HG03095 (cell line): ENCODE results near the gene PRKAG1.

Experiments used
- ATAC-seq: cut with Tn5 transposase; IDR thresholded peaks from one replicate; pipeline ENCODE4 v1.9.1; 2021; ENCODE audit warnings: moderate library complexity; ENCODE audit not compliant: unreplicated experiment

Gene PRKAG1

DNA sequence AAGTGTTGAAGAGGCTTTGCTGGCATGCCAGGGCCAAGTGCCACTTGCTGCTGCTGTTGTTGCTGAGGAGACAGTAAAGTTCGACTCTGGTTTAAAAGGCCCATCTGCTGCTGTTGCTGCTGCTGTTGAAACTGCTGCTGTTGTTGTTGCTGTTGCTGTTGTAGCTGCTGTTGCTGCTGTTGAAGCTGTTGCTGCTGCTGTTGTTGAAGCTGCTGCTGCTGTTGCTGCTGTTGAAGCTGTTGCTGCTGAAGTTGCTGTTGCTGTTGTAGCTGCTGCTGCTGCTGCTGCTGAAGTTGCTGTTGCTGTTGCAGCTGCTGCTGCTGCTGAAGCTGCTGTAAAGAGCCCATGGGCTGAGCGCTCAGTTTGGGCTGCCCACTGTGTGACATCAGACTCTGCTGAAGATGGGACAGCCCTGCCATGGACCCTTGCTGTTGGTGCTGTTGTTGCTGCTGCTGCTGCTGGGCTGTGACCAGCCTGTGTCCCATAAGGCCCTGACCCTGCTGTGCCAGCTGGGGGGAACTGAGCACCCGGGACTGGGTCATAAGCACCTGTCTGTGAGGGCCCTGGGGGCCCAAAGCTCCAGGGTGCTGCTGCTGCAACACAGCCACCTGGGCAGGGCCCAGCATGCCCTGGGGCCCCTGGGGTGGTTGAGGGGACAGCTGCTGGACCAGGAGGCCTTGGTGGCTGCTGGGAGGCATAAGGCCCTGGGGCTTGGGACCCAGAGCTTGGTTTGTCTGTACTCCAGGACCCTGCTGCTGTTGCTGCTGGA lies 14.3 kb upstream of the PRKAG1 start:
- no peak for ATAC-seq

DNA sequence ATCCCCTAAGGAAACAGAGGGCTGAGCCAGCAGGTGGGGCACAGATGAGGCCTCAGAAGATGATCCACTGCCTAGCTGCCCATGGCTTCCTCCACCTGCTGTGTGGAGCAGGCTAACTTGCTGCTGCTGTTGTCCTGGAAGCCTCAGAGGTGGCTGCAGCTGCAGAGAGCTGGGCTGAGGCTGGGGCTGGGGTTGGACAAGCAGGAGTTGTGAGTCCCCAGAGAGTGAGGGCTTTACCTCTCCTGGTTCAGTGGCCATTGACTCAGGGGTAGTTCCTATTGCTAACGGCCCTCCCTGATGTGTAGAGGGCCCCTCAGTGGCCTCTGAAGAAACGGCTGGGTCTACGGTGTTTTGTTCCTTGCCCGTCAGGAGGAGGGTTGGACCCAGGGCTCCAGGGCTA lies 13.7 kb upstream of the PRKAG1 start:
- ATAC-seq, result no peak

DNA sequence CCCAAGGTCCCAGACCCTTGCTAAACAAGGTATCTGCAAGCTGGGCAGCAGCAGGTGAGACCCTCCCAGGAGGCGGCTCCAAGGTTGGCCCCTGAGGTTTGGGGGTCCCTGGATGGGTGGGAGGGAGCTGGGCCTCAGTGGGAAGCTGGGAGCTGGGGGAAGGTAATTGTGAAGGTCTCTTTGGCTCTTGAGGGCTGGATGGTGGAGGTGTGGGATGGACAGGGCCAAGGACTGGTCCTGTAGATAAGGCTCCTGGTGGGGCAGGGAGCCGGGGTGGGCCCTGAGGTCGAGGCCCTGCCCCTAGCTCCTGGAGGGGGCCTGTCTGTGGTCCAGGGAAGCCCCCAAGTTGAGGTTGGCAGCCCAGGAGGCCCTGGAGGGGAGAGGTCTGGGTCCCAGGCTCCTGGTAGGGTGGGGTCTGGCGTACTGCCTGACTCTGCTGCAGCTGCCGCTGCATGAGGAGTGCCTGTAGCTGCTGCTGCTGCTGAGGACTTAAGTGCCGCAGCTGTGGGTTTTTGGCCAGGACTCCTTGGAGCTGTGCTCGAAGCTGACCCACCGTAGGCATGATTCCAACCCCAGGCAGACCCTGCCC lies 13.1 kb upstream of the PRKAG1 start:
- no peak for ATAC-seq

DNA sequence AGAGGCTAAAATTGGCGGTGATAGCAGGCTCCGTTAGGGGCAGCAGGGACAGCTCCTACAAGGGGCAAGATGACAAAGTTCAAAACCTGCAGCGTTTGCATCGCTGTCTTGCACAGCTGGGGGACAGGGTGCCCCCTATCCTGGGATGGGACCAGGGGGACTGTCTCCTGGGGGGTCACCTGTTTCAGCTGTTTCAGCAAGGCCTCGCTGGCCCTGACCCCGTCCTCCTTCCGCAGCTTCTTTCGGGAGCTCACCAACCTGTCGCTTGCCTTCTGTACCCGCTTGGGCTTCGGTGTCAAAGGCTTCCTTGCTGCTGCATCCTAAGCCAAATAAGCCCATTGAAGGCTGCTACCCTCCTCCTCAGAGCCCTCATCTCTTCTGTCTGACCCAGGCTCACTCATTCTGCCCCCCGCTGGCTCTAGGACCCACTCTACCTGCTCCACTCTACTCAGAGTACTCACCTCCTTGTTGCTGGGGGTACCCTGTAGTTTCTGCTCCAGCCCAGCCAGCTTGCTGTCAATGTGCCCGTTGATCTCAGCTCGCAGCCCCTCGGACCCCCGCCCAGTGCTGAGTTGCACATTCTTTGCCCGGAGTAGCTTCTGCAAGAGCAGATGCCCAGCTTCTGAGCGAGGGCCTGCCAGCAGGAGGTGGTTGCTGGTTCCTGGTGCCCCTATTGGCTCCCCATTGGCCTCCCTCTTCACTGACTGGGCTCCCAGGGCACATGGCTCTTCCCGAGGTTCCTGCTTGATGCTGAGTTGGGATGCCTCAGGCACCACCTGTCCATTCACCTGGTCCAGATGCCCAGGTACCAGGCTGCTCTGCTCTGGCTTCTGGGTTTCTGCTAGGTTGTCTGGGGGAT lies 12.4 kb upstream of the PRKAG1 start:
- ATAC-seq, result no peak

DNA sequence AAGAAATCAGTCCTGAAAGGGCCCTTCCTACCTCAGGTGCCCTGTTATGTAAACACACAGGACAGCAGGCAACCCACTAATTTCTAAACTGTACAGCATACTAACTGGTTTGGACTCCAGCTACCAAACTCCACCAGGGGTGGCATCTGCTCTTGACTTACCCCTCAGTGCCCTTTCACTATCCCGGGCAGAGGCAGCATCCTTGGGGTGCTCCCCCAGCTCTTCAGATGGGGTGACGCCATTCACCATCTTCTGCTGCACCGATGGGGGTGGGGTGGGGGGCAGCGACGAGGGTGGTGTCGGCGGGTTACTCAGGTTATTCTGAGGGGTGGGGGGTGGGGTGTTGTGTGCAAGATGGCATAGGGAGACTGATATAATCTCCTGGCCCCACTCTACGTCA lies 11.5 kb upstream of the PRKAG1 start:
- no peak for ATAC-seq

DNA sequence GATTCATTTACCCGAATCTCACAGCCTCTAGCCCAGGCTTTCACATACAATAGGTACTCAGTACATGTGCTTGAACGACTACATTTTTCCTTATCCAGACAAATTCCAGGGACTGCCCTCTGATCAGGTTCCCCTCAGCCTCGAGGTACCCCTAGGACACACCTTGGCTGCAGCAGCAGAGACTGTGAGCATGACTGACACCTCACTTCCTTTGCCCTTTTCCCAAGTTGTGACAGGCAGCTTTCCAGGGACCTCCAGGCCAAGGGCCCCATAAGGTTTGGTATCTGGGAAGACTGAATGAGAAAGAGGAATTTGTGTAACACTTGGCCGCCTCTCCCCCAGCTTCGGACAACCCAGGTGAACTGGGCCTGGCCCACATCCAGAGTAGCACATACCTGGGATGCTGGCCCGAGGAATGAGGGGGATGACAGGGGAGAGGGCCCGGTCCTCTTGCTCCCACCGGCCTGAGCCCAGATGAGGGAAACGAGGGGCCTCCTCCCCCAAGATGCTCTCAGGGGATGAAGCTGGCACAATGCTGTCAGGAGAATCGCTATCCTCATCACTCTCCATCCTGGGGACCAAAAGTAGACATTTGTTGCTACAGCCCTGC lies 10.2 kb upstream of the PRKAG1 start:
- no peak for ATAC-seq

DNA sequence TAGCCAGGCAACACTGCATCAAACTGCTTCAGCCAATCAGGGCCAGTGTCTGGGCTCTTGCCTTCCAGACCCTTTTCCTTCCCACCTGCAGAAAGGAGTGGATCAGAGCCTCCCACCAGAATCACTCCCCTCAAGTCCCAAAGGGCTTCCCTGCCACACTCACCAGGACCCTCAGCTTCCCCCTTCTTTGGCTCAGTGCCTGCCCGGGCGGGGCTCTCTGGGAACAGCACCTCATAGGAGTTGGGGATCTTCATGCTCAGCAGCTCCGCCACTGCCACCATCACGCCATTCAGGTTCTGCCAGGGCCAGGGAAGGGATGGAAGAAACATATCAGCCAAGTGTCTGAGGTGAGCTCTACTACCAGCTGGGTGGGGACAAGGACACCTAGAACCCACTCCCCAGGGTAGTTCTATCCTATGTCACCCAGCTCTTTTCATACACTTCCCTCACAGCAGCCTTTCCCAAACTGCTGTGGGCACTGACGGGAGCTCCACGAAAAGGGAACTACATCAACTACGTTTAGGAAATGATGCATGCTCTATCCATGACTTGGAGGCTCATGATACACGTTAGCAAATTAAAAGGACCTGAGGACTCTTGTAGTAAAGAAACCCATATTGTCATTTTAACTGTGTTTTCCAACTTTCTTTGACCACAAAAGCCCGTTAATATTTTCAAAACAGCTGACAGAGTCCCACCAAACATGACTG lies 9.4 kb upstream of the PRKAG1 start:
- no peak for ATAC-seq

DNA sequence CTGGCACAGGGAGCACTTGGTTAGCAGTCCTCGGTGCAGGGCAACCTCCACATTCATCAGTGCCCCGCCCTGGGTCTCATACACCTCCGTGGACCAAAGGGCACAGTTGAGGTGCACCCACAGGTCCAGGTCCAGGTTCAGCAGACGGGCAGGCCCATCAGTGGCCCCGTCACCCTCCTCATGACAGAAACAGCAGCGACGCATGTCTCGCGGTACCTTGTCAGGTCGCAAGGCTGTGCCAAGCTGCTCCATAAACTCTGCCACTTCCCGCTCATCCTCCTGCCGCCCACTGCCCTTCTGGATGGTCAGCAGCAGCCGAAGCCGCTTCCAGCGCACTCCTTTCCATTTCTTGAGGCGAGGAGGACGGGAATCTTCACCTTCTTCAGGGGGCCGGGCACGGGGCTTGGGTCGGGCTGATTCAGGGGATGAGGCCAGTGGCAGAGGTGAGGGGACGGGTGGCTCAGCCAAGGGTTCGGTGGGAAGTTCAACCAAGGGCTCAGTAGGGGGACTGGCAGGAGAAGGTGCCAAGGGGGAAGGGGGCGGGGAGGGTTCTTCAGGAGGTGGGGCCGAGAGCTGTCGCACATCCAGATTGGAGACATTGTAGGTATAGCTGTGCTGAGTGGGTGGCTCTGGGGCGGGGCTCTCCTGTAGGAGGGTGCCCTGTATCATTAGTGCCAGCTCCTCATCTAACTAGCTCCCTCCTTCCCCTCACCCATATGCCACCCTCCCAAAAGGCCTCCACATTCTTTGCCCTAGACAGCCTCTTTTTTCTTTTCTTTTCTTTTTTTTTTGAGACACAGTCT lies 8.3 kb upstream of the PRKAG1 start:
- no peak for ATAC-seq

DNA sequence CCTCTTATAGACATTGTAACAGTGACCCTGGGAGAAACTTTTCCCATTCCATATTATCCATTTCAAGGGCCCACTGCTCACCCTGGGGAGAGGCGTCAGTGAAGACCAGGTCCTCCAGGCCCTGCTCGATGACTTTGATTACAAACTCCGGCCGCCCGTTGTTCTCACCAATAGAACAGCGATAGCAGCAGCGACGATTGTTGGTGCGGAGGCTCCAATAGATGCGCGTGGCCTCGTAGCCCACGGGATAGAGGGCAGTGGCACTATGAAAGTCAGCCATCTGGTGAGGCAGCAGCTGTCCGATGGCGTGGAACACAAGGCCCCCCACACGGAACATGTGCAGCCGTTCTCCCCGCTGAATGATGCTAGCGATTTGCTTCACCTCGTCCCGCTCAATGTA lies 7.5 kb upstream of the PRKAG1 start:
- no peak for ATAC-seq

DNA sequence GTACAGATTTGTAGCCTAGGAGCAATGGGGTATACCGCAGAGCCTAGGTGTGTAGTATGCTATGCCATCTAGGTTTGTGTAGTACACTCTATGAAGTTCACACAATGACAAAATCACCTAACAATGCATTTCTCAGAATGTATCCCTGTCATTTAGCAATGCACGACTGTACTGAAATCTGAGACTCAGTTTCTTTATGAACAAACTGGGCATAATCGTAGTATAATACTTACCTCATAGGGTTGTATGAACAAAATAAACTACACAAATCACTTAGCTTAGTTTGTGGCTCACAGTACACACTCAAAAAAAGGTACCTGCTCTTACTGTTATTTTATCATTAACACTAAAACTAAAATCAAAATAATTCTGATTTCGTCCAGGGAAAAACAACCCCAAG lies 6.9 kb upstream of the PRKAG1 start:
- no peak for ATAC-seq

DNA sequence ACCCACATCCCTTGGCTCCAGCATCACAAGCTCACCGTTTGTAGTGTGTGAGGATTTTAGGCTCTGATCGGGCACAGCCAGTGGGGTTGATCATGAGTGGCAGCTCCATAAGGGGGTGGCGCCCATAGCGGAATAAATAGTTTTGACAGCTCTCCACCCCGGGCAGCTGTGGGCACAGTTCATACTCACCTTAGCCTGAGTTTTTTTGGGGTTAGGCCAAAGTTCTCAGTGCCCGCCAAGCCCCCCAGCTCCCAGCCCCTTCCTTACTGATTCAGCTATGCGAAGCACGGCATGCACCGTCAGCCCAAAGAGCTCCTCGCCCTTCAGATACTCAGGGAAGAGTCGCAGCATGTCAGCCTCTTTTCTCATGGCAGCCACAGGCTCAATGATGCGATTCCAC lies 6.0 kb upstream of the PRKAG1 start:
- no peak for ATAC-seq

DNA sequence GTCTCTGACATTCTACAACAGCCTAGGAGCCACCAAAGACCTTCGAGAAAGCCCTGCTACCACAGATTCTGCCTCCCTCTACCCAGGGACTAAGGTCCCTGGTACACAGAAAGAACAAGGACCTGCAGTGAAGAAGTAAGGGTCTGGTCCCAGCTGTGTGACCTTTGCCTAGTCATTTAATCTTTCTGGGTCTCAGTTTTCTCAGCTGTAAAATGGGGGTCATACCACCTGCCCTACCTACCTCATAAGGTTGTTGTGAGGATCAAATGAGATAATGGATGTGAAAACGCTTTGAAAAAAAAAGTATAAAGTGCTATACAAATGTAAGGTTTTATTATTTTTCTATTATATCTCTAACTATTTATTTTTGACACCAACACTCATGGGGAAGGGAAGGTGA lies 5.2 kb upstream of the PRKAG1 start:
- ATAC-seq, result no peak

DNA sequence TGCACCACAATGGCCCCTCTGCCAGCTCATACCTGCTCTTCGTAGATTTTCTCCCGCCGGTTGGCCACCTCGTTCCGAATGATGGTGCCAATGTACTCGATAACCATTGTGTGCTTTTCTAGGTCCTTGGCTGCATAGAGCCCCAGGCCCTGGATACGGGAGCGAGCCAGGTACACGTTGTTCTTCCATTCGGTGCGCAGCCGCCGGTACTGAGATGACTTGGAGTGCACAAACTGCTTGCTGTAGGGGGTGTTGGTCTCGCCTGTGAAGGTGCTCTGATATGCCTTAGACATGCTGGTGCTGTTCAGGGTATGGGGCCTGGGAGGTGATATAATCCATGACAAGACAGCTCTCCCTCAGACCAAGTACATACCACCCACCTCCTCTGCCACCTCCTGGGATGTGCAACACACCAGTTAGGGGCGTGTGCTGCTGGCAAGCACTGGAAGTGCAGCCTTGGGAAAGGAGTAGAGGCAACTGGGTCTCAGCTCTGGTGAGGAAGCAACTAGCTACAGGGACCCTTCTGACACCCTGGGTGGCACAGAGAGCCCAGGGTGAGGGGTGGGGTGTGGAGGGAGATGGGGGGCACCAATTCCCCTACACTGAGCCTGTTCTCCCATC lies 4.1 kb upstream of the PRKAG1 start:
- ATAC-seq, result no peak

DNA sequence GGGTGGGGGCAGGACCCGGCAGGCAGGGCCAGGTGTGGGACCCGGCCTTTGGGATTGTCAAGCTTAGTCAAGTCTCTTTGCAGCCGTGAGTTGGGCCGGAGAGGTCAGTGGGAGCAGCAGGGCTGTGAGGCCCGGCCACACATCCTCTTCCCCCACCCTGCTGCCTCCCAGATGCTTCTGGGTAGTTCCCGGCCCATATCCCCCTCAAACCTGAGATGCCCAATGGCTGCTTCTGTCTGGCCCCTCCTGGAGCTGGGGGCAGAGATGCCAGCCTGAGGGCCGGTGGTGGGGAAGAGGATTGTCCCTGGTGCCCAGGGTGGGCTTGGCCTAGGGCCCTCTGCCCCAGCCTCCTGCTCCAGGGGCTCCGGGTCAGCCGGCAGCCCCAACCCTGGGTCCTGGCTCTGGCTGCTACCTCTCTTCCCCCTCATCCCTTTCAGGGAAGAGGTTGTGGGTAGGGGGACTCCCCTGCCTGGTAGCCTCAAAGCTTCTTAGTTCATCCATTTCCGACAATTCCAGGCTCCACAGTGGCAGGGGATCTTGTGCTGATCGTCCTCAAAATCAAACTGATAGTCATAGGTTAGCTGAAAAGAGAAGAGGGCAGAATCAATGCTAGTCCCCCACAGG lies 2.8 kb upstream of the PRKAG1 start:
- ATAC-seq, result no peak

DNA sequence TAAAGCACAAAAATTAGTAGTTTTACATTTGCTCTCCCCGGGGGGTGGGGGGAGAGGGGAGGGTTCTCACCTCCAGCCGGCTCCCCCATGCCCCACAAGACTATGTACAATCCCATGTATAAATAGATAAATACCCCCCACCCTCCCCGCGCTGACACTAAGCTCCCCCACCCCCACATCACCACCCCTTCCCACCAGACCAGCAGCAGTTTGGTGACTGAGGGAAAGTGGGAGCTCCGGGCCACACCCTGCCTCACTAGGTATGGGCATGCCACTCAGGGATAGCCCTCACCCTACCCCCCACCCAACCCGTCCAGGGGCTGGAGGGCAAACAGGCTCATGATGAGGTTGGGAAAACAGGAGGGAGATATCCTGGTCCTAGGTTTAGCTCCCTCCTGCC lies 1.9 kb upstream of the PRKAG1 start:
- no peak for ATAC-seq

DNA sequence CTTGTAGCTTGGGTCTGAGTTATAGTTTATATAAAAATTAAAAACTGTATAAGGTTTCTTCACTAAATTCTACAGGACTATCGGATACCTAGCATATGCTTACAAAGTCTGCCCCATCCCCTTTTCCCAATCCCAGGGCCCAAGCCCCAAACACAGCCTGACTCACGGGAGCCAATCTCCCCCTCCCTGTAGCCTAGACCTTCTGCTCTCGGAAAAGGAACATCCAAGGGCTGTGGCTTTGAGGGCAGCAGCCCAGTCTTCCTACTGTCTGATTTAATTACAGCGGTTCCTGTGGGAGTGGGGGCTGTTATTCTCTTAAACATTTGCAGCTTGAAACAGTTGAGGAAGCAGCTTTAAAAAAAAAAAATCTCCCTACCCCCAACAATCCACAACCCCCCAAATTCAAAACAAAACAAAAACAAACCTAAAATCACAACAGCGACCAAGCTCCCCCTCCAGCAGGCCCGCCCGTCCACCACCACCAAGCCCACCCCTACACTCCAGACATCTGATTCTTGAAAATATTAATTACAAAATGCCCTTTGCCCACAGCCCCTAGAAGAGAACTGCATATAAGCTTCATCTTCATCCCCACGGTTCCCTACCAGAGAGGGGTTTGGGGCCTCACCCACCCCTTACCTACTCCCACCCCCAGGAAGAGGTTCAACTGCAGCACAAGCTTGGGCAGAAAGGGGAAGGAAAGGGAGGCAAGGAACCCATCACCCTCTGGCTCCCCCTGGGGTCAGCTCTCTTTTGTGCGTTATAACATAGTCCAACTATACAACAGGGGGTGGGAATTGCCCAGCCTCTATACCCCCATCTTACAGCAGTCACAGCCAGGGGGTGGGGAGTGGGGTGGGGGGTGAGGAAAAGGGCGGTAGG lies 1.1 kb upstream of the PRKAG1 start:
- no peak for ATAC-seq

DNA sequence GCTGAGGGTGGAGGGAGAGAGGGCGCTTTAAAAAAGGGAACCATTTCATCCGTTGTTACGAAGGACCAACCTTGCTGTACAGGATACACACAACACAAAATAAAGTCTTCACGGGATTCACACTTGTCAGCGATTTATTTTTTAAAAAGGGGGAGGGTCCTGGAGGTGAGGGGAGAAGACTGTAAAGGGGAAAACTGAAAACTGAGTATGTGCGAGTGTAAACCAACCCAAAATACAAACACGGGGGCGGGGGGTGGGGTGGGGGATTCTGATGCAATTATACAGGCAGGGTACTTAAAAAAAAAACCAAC lies 499 bp upstream of the PRKAG1 start:
- peak; percentile 10 for ATAC-seq

DNA sequence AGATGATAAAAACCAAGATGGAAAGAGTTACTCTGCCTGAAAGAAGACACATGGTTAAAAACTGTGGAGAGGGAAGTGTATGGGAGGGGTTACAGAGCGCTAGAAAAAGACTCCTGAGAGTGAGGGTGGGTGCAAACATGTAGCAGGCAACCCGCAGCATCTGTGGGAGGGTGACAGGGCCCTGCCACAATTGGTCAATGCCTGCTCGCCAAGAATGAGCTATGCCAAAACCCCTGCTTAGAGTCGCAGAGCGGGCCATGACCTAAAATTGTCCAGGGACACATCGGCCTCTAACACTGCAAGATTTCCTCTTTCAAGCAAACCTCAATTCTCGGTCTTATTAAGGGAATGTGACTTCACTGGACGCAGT lies 700 bp downstream of the PRKAG1 start:
- peak; percentile 11 for ATAC-seq

DNA sequence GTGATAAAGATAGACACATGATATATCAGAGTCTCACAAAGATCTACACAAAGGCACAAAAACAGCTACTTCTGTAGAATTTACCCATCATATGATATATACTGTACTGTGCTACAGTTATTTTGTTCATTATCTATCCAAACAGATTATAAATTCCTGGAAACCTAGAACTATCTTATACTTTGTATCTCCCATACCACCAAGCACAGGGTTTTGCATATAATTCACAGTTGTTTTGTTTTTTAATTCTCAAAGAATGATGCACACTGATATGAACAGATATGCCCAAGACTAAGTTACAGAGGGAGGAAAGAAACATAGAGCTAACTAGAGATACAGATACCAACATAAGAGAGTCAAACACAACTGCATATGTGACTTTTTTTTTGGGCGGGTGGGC lies 3.4 kb downstream of the PRKAG1 start:
- no peak for ATAC-seq
